Tibial nerve (tissue), 3 donors: ENCODE measurements around the gene SPOCK1.

ENCODE experiments used
- CTCF ChIP-seq, 5 experiments: fragments of 200-600 bp in 3 of 5; fragments of 450-650 bp in 2 of 5; sonication (generic) in 3 of 5; IDR thresholded peaks; one replicate each; pipeline ENCODE4 v1.5.1; 2016 to 2019; ENCODE audit warnings: antibody characterized with exemption in 5 of 5, mild to moderate bottlenecking in 3 of 5, moderate library complexity in 2 of 5
- POLR2A ChIP-seq, 2 donors: fragments of 450-650 bp; IDR thresholded peaks; one replicate each; pipeline ENCODE4 v1.6.1; 2017; ENCODE audit warnings: antibody characterized with exemption in 2 of 2, mild to moderate bottlenecking in 2 of 2, moderate library complexity in 2 of 2

GRCh38 chr5:137318027-137318426 is 181.1 kb downstream of the SPOCK1 start:
- TF ChIP-seq CTCF (IDR thresholded peaks at IDR 0.05), result no peak
- TF ChIP-seq POLR2A (IDR thresholded peaks at IDR 0.05), result no peak
